DOHH2 (cell line): ENCODE measurements around the gene RNF39.

Experiments
- CTCF ChIP-seq: fragments of 200-600 bp; sonication (generic); IDR thresholded peaks from one replicate; pipeline ENCODE4 v1.5.1; 2014; ENCODE audit warnings: antibody characterized with exemption, mild to moderate bottlenecking, low read depth, low read length; ENCODE audit not compliant: poor library complexity, severe bottlenecking
- EZH2phosphoT487 ChIP-seq: fragments of 200-600 bp; sonication (generic); IDR thresholded peaks from 2 replicates; pipeline ENCODE4 v1.6.1; 2017; ENCODE audit warnings: borderline replicate concordance, mild to moderate bottlenecking, antibody characterized with exemption, low read length, moderate library complexity, mixed read lengths

GRCh38 chr6:30077218-30077617 is 1.6 kb upstream of the RNF39 start:
- TF ChIP-seq CTCF (no peak), EZH2phosphoT487 (no peak)
